ENCODE measurements around the gene ESPN. TPM values are rescaled to one million over a fixed set of nuclear protein-coding genes. Genes with fewer than 3 reads are reported as not detected.

Gene ESPN
- total RNA-seq, 1 donor from 2014 or later = 0.18 TPM

GRCh38 chr1:6397844-6398441 lies 26.6 kb upstream of the ESPN start:
- POLR2A ChIA-PET = no interaction called here
- CTCF ChIA-PET = interaction anchor here (1.3 kb wide), 1 partner anchor 151 kb away, joined by 5 read pairs; no protein-coding TSS in a partner anchor
- no peak for TF ChIP-seq CTCF (IDR thresholded peaks at IDR 0.05)
- intact Hi-C loops (cut with micrococcal nuclease) = no loop called here
- peaks cover 15% of the 10 kb centered on the region for H3K4me1 Mint-ChIP-seq
- no peak overlapping the region for H3K4me3 Mint-ChIP-seq
- H3K36me3 Mint-ChIP-seq (ENCODE audit: low read depth) = no peaks in the 10 kb centered on the region
- no peak overlapping the region for H3K27ac Mint-ChIP-seq
- no peaks in the 10 kb centered on the region for H3K9me3 Mint-ChIP-seq
- peaks cover 11% of the 10 kb centered on the region for H3K27me3 Mint-ChIP-seq
- DNase-seq (no peak), ATAC-seq (ENCODE audit: low read depth) (no peak)

- Mint-ChIP-seq H3K27me3 (peaks cover 11% of the 10 kb centered on the region), H3K9me3 (no peaks in the 10 kb centered on the region), H3K4me3 (no peak overlapping the region), H3K4me1 (peaks cover 8% of the 10 kb centered on the region), H3K36me3 (ENCODE audit: low read depth) (no peaks in the 10 kb centered on the region), H3K27ac (peak overlapping the region; percentile 9)
- POLR2A ChIA-PET = no interaction called here
- no peak for ATAC-seq (ENCODE audit: low read depth)
- intact Hi-C loops (cut with micrococcal nuclease) = no loop called here
- no peak for TF ChIP-seq CTCF (IDR thresholded peaks at IDR 0.05)
- CTCF ChIA-PET = interaction anchor here (1.3 kb wide), 1 partner anchor 153 kb away, joined by 5 read pairs; no protein-coding TSS in a partner anchor
- no peak for DNase-seq
Measured at GRCh38 chr1:6399294-6399693, 25.3 kb upstream of the ESPN start.

GRCh38 chr1:6401673-6402072 lies 22.9 kb upstream of the ESPN start:
- no peak for TF ChIP-seq CTCF (IDR thresholded peaks at IDR 0.05)
- no peak for DNase-seq
- ATAC-seq (ENCODE audit: low read depth) = no peak
- H3K27me3 Mint-ChIP-seq = peaks cover 11% of the 10 kb centered on the region
- no peaks in the 10 kb centered on the region for H3K9me3 Mint-ChIP-seq
- no peaks in the 10 kb centered on the region for H3K4me1 Mint-ChIP-seq
- ChIA-PET POLR2A (no interaction called here), CTCF (interaction anchor here (1.8 to 5.4 kb wide), 2 partner anchors 37 to 39 kb away, joined by 5 to 38 read pairs; no protein-coding TSS in a partner anchor)
- H3K4me3 Mint-ChIP-seq = no peak overlapping the region
- no peak overlapping the region for H3K27ac Mint-ChIP-seq
- no peaks in the 10 kb centered on the region for H3K36me3 Mint-ChIP-seq (ENCODE audit: low read depth)
- intact Hi-C loops (cut with micrococcal nuclease) = loop anchor here (10.0 kb wide), 1 partner anchor 887 kb away; no protein-coding TSS in a partner anchor

- POLR2A ChIA-PET = no interaction called here
- CTCF ChIA-PET = interaction anchor here (1.4 kb wide), 1 partner anchor 162 kb away, joined by 3 read pairs; no protein-coding TSS in a partner anchor
- no peak for TF ChIP-seq CTCF (IDR thresholded peaks at IDR 0.05)
- DNase-seq = no peak
- intact Hi-C loops (cut with micrococcal nuclease) = loop anchor here (10.0 kb wide), 1 partner anchor 893 kb away; no protein-coding TSS in a partner anchor
- Mint-ChIP-seq H3K27ac (no peak overlapping the region), H3K4me3 (no peak overlapping the region), H3K9me3 (no peaks in the 10 kb centered on the region), H3K36me3 (ENCODE audit: low read depth) (no peaks in the 10 kb centered on the region), H3K27me3 (peaks cover 13% of the 10 kb centered on the region), H3K4me1 (no peaks in the 10 kb centered on the region)
- no peak for ATAC-seq (ENCODE audit: low read depth)
Measured at GRCh38 chr1:6408023-6408422, 16.6 kb upstream of the ESPN start.

GRCh38 chr1:6409053-6409452 lies 15.5 kb upstream of the ESPN start:
- Mint-ChIP-seq H3K4me3 (no peak overlapping the region), H3K27ac (no peak overlapping the region)
- intact Hi-C loops (cut with micrococcal nuclease) = loop anchor here (10.0 kb wide), 1 partner anchor 894 kb away; no protein-coding TSS in a partner anchor

More at GRCh38 chr1:6409053-6409452, 15.5 kb upstream of the ESPN start:
- no peaks in the 10 kb centered on the region for H3K9me3 Mint-ChIP-seq
- no peaks in the 10 kb centered on the region for H3K4me1 Mint-ChIP-seq
- ChIA-PET CTCF (no interaction called here), POLR2A (interaction anchor here (0.6 to 0.7 kb wide), 2 partner anchors 17 to 18 kb away, joined by 3 to 6 read pairs; no protein-coding TSS in a partner anchor)
- no peaks in the 10 kb centered on the region for H3K36me3 Mint-ChIP-seq (ENCODE audit: low read depth)
- peaks cover 14% of the 10 kb centered on the region for H3K27me3 Mint-ChIP-seq
- TF ChIP-seq CTCF (IDR thresholded peaks at IDR 0.05) = no peak
- ATAC-seq (ENCODE audit: low read depth) (no peak), DNase-seq (no peak)
